Mesenchymal stem cell (in vitro differentiated cells and primary cell): ENCODE data around the gene PNLIPRP3.
A peak's percentile ranks its signal among the peaks of the same experiment; 100 is the strongest.

Source experiments
- DNase-seq: peaks from one replicate; pipeline ENCODE4 v3.0.0-alpha.2; 2013
- H2AFZ ChIP-seq: one replicate; pipeline ENCODE4 v1.6.1; 2013; ENCODE audit warnings: low read depth, mild to moderate bottlenecking, control low read depth, inconsistent platforms, low read length, moderate library complexity
- H2AK5ac ChIP-seq: 2 replicates; pipeline ENCODE4 v1.6.1; 2013; ENCODE audit warnings: low read length, moderate library complexity, mild to moderate bottlenecking, inconsistent platforms; ENCODE audit not compliant: severe bottlenecking
- H2BK120ac ChIP-seq: one replicate; pipeline ENCODE4 v1.6.1; 2013; ENCODE audit warnings: low read depth, mild to moderate bottlenecking, inconsistent platforms, low read length, moderate library complexity
- H2BK12ac ChIP-seq, 2 experiments: one replicate each; pipeline ENCODE4 v1.6.1; 2013; ENCODE audit warnings: inconsistent platforms in 2 of 2, low read length in 2 of 2, mild to moderate bottlenecking in 2 of 2, moderate library complexity in 2 of 2, control low read depth in 1 of 2
- H2BK15ac ChIP-seq: one replicate; pipeline ENCODE4 v1.6.1; 2013; ENCODE audit warnings: mild to moderate bottlenecking, low read depth, inconsistent platforms; ENCODE audit not compliant: poor library complexity, severe bottlenecking
- H2BK5ac ChIP-seq: 2 replicates; pipeline ENCODE4 v1.6.1; 2013; ENCODE audit warnings: low read depth, mild to moderate bottlenecking, low read length, control low read depth, inconsistent platforms; ENCODE audit not compliant: poor library complexity, severe bottlenecking
- H3K14ac ChIP-seq, 2 experiments: one replicate each; pipeline ENCODE4 v1.6.1; 2013; ENCODE audit warnings: inconsistent platforms in 2 of 2, low read length in 2 of 2, control low read depth in 1 of 2, mild to moderate bottlenecking in 1 of 2, moderate library complexity in 1 of 2
- H3K18ac ChIP-seq, 2 experiments: one replicate each; pipeline ENCODE4 v1.6.1; 2013; ENCODE audit warnings: inconsistent platforms in 2 of 2, low read length in 2 of 2, control low read depth in 1 of 2, low read depth in 1 of 2, mild to moderate bottlenecking in 1 of 2
- H3K23ac ChIP-seq, 2 experiments: one replicate each; pipeline ENCODE4 v1.6.1; 2013; ENCODE audit warnings: inconsistent platforms in 2 of 2, low read length in 2 of 2, mild to moderate bottlenecking in 2 of 2, moderate library complexity in 2 of 2, control low read depth in 1 of 2
- H3K27ac ChIP-seq: 2 replicates; pipeline ENCODE4 v1.5.1; 2013; ENCODE audit warnings: mild to moderate bottlenecking, moderate library complexity, low read length, control low read depth, inconsistent platforms; ENCODE audit not compliant: poor library complexity, severe bottlenecking
- H3K27me3 ChIP-seq, 2 experiments: 2 replicates each; pipeline versions ENCODE4 v1.6.1 to v1.7.0; 2013; ENCODE audit warnings: low read length in 2 of 2, mild to moderate bottlenecking in 2 of 2, moderate library complexity in 2 of 2, control low read depth in 1 of 2, inconsistent platforms in 1 of 2; ENCODE audit not compliant: control insufficient read depth in 1 of 2, insufficient read depth in 1 of 2
- H3K36me3 ChIP-seq, 2 experiments: 2 replicates each; pipeline versions ENCODE4 v1.6.1 to v1.7.0; 2013; ENCODE audit warnings: low read length in 2 of 2, control low read depth in 1 of 2, inconsistent platforms in 1 of 2, low read depth in 1 of 2, mild to moderate bottlenecking in 1 of 2; ENCODE audit not compliant: insufficient read depth in 2 of 2, control insufficient read depth in 1 of 2
- H3K4ac ChIP-seq, 2 experiments: one replicate each; pipeline ENCODE4 v1.6.1; 2013; ENCODE audit warnings: inconsistent platforms in 2 of 2, low read length in 2 of 2, mild to moderate bottlenecking in 2 of 2, moderate library complexity in 2 of 2, control low read depth in 1 of 2, low read depth in 1 of 2
- H3K4me1 ChIP-seq: 2 replicates; pipeline ENCODE4 v1.6.1; 2013; ENCODE audit warnings: low read depth, low read length, control low read depth; ENCODE audit not compliant: control insufficient read depth, insufficient read depth
- H3K4me2 ChIP-seq: 2 replicates; pipeline ENCODE4 v1.6.1; 2013; ENCODE audit warnings: low read length, mild to moderate bottlenecking, inconsistent platforms; ENCODE audit not compliant: poor library complexity, severe bottlenecking
- H3K4me3 ChIP-seq, 2 experiments: 2 replicates each; pipeline versions ENCODE4 v1.5.1 to v1.7.0; 2013; ENCODE audit warnings: low read length in 2 of 2, mild to moderate bottlenecking in 2 of 2, control low read depth in 1 of 2, low read depth in 1 of 2; ENCODE audit not compliant: insufficient read depth in 1 of 2
- H3K79me1 ChIP-seq: replicated peaks from 2 replicates; pipeline ENCODE4 v1.6.1; 2013; ENCODE audit warnings: mild to moderate bottlenecking, control low read depth, low read length, inconsistent platforms; ENCODE audit not compliant: poor library complexity, severe bottlenecking
- H3K9ac ChIP-seq: 2 replicates; pipeline ENCODE4 v1.7.0; 2013; ENCODE audit warnings: mild to moderate bottlenecking, low read length, moderate library complexity
- H3K9me3 ChIP-seq: 2 replicates; pipeline ENCODE4 v1.7.0; 2013; ENCODE audit warnings: mild to moderate bottlenecking, low read length; ENCODE audit not compliant: control insufficient read depth
- H4K8ac ChIP-seq: one replicate; pipeline ENCODE4 v1.6.1; 2013; ENCODE audit warnings: inconsistent platforms, mild to moderate bottlenecking, low read length, moderate library complexity
- H4K91ac ChIP-seq: one replicate; pipeline ENCODE4 v1.6.1; 2013; ENCODE audit warnings: mild to moderate bottlenecking, low read length, inconsistent platforms
- WGBS: methylation state at CpG from one replicate; pipeline ENCODE4 v1.1.7; 2013; ENCODE audit warnings: mixed read lengths; 5-methylcytosine and 5-hydroxymethylcytosine counted together

The PNLIPRP3 gene

GRCh38 chr10:116504786-116505185 is 77.1 kb downstream of the PNLIPRP3 start:
- no peak overlapping the region for H4K8ac ChIP-seq
- no peaks in the 10 kb centered on the region for H3K36me3 ChIP-seq
- H3K4ac ChIP-seq: no peak overlapping the region
- H2AK5ac ChIP-seq: no peak overlapping the region
- H3K9ac ChIP-seq: no peak overlapping the region
- H2BK15ac ChIP-seq: no peak overlapping the region
- 82% methylated on average over 7 of the region's 8 CpGs for WGBS
- H3K4me3 ChIP-seq: no peak overlapping the region
- no peak overlapping the region for H4K91ac ChIP-seq
- no peaks in the 10 kb centered on the region for H3K9me3 ChIP-seq
- H3K79me1 ChIP-seq: no peaks in the 10 kb centered on the region
- H2AFZ ChIP-seq: no peak overlapping the region
- H2BK5ac ChIP-seq: no peak overlapping the region
- H3K4me1 ChIP-seq: no peaks in the 10 kb centered on the region
- H2BK120ac ChIP-seq: no peak overlapping the region
- no peak for DNase-seq
- no peak overlapping the region for H2BK12ac ChIP-seq
- no peak overlapping the region for H3K14ac ChIP-seq
- no peak overlapping the region for H3K4me2 ChIP-seq
- no peak overlapping the region for H3K18ac ChIP-seq
- H3K27me3 ChIP-seq: peaks cover 0 to 3% of the 10 kb centered on the region in 2 experiments
- no peak overlapping the region for H3K23ac ChIP-seq
- no peak overlapping the region for H3K27ac ChIP-seq

GRCh38 chr10:116510565-116510964 is 82.9 kb downstream of the PNLIPRP3 start:
- WGBS: 89% methylated on average over 3 of the region's 3 CpGs
- H2BK12ac ChIP-seq: no peak overlapping the region
- H3K79me1 ChIP-seq: no peaks in the 10 kb centered on the region
- no peak overlapping the region for H4K91ac ChIP-seq
- H3K4me1 ChIP-seq: no peaks in the 10 kb centered on the region
- H3K27ac ChIP-seq: no peak overlapping the region
- no peaks in the 10 kb centered on the region for H3K36me3 ChIP-seq
- DNase-seq: no peak
- H3K4me3 ChIP-seq: no peak overlapping the region
- no peaks in the 10 kb centered on the region for H3K9me3 ChIP-seq
- H2BK15ac ChIP-seq: no peak overlapping the region
- no peak overlapping the region for H3K23ac ChIP-seq
- no peak overlapping the region for H2BK120ac ChIP-seq
- H2AK5ac ChIP-seq: no peak overlapping the region
- peaks cover 0 to 3% of the 10 kb centered on the region in 2 experiments for H3K27me3 ChIP-seq
- H3K4ac ChIP-seq: no peak overlapping the region
- H2BK5ac ChIP-seq: no peak overlapping the region
- H4K8ac ChIP-seq: no peak overlapping the region
- no peak overlapping the region for H2AFZ ChIP-seq
- no peak overlapping the region for H3K18ac ChIP-seq
- H3K4me2 ChIP-seq: no peak overlapping the region
- no peak overlapping the region for H3K9ac ChIP-seq
- no peak overlapping the region for H3K14ac ChIP-seq

GRCh38 chr10:116511365-116511764 is 83.7 kb downstream of the PNLIPRP3 start:
- Histone ChIP-seq H3K4me1 (no peaks in the 10 kb centered on the region), H3K27me3 (peaks cover 0 to 3% of the 10 kb centered on the region in 2 experiments), H3K14ac (no peak overlapping the region), H3K9me3 (no peaks in the 10 kb centered on the region), H3K18ac (no peak overlapping the region), H3K4me2 (no peak overlapping the region), H3K27ac (no peak overlapping the region), H2AK5ac (no peak overlapping the region), H3K23ac (no peak overlapping the region), H2BK12ac (no peak overlapping the region), H3K4ac (no peak overlapping the region), H3K36me3 (no peaks in the 10 kb centered on the region), H2AFZ (no peak overlapping the region), H4K91ac (no peak overlapping the region), H2BK120ac (no peak overlapping the region), H2BK15ac (no peak overlapping the region), H4K8ac (no peak overlapping the region), H3K79me1 (no peaks in the 10 kb centered on the region), H3K9ac (no peak overlapping the region), H3K4me3 (no peak overlapping the region), H2BK5ac (no peak overlapping the region)
- 28% methylated on average over 3 of the region's 3 CpGs for WGBS
- no peak for DNase-seq

GRCh38 chr10:116521424-116522290 is 94.0 kb downstream of the PNLIPRP3 start:
- no peak overlapping the region for H4K91ac ChIP-seq
- H3K27me3 ChIP-seq: peaks cover 3 to 16% of the 10 kb centered on the region in 2 experiments
- H3K4me2 ChIP-seq: no peak overlapping the region
- no peaks in the 10 kb centered on the region for H3K9me3 ChIP-seq
- H3K36me3 ChIP-seq: no peaks in the 10 kb centered on the region
- no peaks in the 10 kb centered on the region for H3K79me1 ChIP-seq
- H2BK15ac ChIP-seq: no peak overlapping the region
- H3K9ac ChIP-seq: no peak overlapping the region
- no peak overlapping the region for H3K14ac ChIP-seq
- no peak overlapping the region for H2AFZ ChIP-seq
- no peak overlapping the region for H3K27ac ChIP-seq
- H3K18ac ChIP-seq: no peak overlapping the region
- H2BK120ac ChIP-seq: no peak overlapping the region
- H3K23ac ChIP-seq: no peak overlapping the region
- peak; percentile 52 for DNase-seq
- 75% methylated on average over 3 of the region's 10 CpGs for WGBS
- H3K4me3 ChIP-seq: no peak overlapping the region
- no peak overlapping the region for H2BK5ac ChIP-seq
- H4K8ac ChIP-seq: no peak overlapping the region
- H2AK5ac ChIP-seq: no peak overlapping the region
- no peak overlapping the region for H3K4ac ChIP-seq
- no peak overlapping the region for H2BK12ac ChIP-seq
- H3K4me1 ChIP-seq: no peaks in the 10 kb centered on the region
